ENCODE results near the gene XPC. TPM values are rescaled to one million over a fixed set of nuclear protein-coding genes. Genes with fewer than 3 reads are reported as not detected.
A peak's percentile ranks its signal among the peaks of the same experiment; 100 is the strongest.

Gene XPC
- total and polyA plus RNA-seq, 2 donors (not counting 3 experiments of a cell fraction or from before 2014, with no cell fraction given), result 11.9 to 36.8 TPM

- POLR2A ChIA-PET, result interaction anchor here (0.7 kb wide), 1 partner anchor 338 kb away, joined by 4 read pairs; no protein-coding TSS in a partner anchor
- Histone ChIP-seq H3K9me1 (replicated peaks; ENCODE audit: control insufficient read depth, extremely low read depth, insufficient read depth, low read length) (no peaks in the 10 kb centered on the region), H3K79me2 (ENCODE audit: control insufficient read depth, insufficient read depth, low read length) (no peaks in the 10 kb centered on the region), H4K20me1 (replicated peaks; ENCODE audit: control insufficient read depth, extremely low read depth, insufficient read depth, low read length) (no peaks in the 10 kb centered on the region), H3K27ac (ENCODE audit: insufficient read depth, low read depth, low read length) (no peak overlapping the region), H2AFZ (ENCODE audit: low read depth, low read length) (no peak overlapping the region), H3K36me3 (ENCODE audit: control insufficient read depth in 2 of 2, extremely low read depth in 1 of 2, insufficient read depth in 2 of 2, low read length in 2 of 2) (peaks cover 0 to 12% of the 10 kb centered on the region in 2 experiments), H3K9ac (replicated peaks; ENCODE audit: extremely low read depth, insufficient read depth, low read length) (no peak overlapping the region), H3K27me3 (ENCODE audit: control insufficient read depth in 2 of 2, insufficient read depth in 2 of 2, low read length in 2 of 2) (no peaks in the 10 kb centered on the region), H3K9me3 (replicated peaks; ENCODE audit: control insufficient read depth, insufficient read depth, low read length) (no peaks in the 10 kb centered on the region), H3K4me2 (ENCODE audit: insufficient read depth, low read length) (no peak overlapping the region), H3K4me1 (ENCODE audit: control insufficient read depth, extremely low read depth, insufficient read depth, low read length) (no peaks in the 10 kb centered on the region), H3K4me3 (replicated peaks in 1 of 3; ENCODE audit: insufficient read depth in 1 of 3, low read depth in 1 of 3, low read length in 3 of 3) (no peak overlapping the region)
- dilution Hi-C loops (cut with MboI; ENCODE audit: extremely low pct_ligation_motif_present, low sequenced_read_pairs), result no loop called here
- BruUV-seq (replicated peaks), result no TSS peak
- intact Hi-C loops (cut with micrococcal nuclease), result loop anchor here (2.0 kb wide), 1 partner anchor 217 kb away; no protein-coding TSS in a partner anchor
- CTCF ChIA-PET, result interaction anchor here (1.2 to 2.1 kb wide), 6 partner anchors 10 to 459 kb away, joined by 3 to 23 read pairs (median 5); partner anchors contain the start of genes CHCHD4 and TMEM43
- DNase-seq (ENCODE audit: low read depth, low spot score) (no peak), FAIRE-seq (no peak)
- TF ChIP-seq CTCF (IDR thresholded peaks at IDR 0.05; ENCODE audit: extremely low read depth in 1 of 2, insufficient read depth in 1 of 2, low read depth in 1 of 2, low read length in 2 of 2), result peak in 1 of 2 donors; percentile 8
- TF ChIP-seq MAX (IDR thresholded peaks at IDR 0.05; ENCODE audit: insufficient read depth, insufficient read length), result no peak
Measured at GRCh38 chr3:14113965-14114635, 64.3 kb downstream of the XPC start.

GRCh38 chr3:14110699-14111098 lies 67.7 kb downstream of the XPC start:
- no peak overlapping the region for H2AFZ ChIP-seq (ENCODE audit: low read depth, low read length)

More at GRCh38 chr3:14110699-14111098, 67.7 kb downstream of the XPC start:
- H3K9ac ChIP-seq (replicated peaks; ENCODE audit: extremely low read depth, insufficient read depth, low read length), result no peak overlapping the region
- DNase-seq (ENCODE audit: low read depth, low spot score) (no peak), FAIRE-seq (no peak)
- no peak for TF ChIP-seq MYC (IDR thresholded peaks at IDR 0.05; ENCODE audit: low read depth, low read length)
- no peak for TF ChIP-seq MAX (IDR thresholded peaks at IDR 0.05; ENCODE audit: insufficient read depth, insufficient read length)
- TF ChIP-seq CTCF (IDR thresholded peaks at IDR 0.05; ENCODE audit: extremely low read depth in 1 of 2, insufficient read depth in 1 of 2, low read depth in 1 of 2, low read length in 2 of 2), result no peak
- TF ChIP-seq GATA2 (IDR thresholded peaks at IDR 0.05; ENCODE audit: insufficient read depth, insufficient read length, low read depth, low read length), result no peak
- TF ChIP-seq JUN (IDR thresholded peaks at IDR 0.05; ENCODE audit: borderline replicate concordance, insufficient read depth, insufficient read length, low read depth), result no peak
- no peak for TF ChIP-seq EZH2 (IDR thresholded peaks at IDR 0.05; ENCODE audit: borderline replicate concordance, low read depth, low read length, severe bottlenecking)
- no peak for TF ChIP-seq POLR2AphosphoS5 (IDR thresholded peaks at IDR 0.05; ENCODE audit: insufficient read depth, low read depth, low read length)
- no TSS peak for BruUV-seq (replicated peaks)
- no peaks in the 10 kb centered on the region for H3K27me3 ChIP-seq (ENCODE audit: control insufficient read depth in 2 of 2, insufficient read depth in 2 of 2, low read length in 2 of 2)
- no peaks in the 10 kb centered on the region for H3K79me2 ChIP-seq (ENCODE audit: control insufficient read depth, insufficient read depth, low read length)
- peaks cover 0 to 6% of the 10 kb centered on the region in 2 experiments for H3K36me3 ChIP-seq (ENCODE audit: control insufficient read depth in 2 of 2, extremely low read depth in 1 of 2, insufficient read depth in 2 of 2, low read length in 2 of 2)
- no peak overlapping the region for H3K27ac ChIP-seq (ENCODE audit: insufficient read depth, low read depth, low read length)
- ChIA-PET POLR2A (no interaction called here), CTCF (interaction anchor here (2.0 kb wide), 1 partner anchor 214 kb away, joined by 5 read pairs; no protein-coding TSS in a partner anchor)
- intact Hi-C loops (cut with micrococcal nuclease) (no loop called here), dilution Hi-C loops (cut with MboI; ENCODE audit: extremely low pct_ligation_motif_present, low sequenced_read_pairs) (no loop called here)
- no peaks in the 10 kb centered on the region for H4K20me1 ChIP-seq (replicated peaks; ENCODE audit: control insufficient read depth, extremely low read depth, insufficient read depth, low read length)
- H3K4me2 ChIP-seq (ENCODE audit: insufficient read depth, low read length), result no peak overlapping the region
- no peak overlapping the region for H3K4me3 ChIP-seq (replicated peaks in 1 of 3; ENCODE audit: insufficient read depth in 1 of 3, low read depth in 1 of 3, low read length in 3 of 3)
- no peaks in the 10 kb centered on the region for H3K4me1 ChIP-seq (ENCODE audit: control insufficient read depth, extremely low read depth, insufficient read depth, low read length)
- no peaks in the 10 kb centered on the region for H3K9me1 ChIP-seq (replicated peaks; ENCODE audit: control insufficient read depth, extremely low read depth, insufficient read depth, low read length)
- H3K9me3 ChIP-seq (replicated peaks; ENCODE audit: control insufficient read depth, insufficient read depth, low read length), result no peaks in the 10 kb centered on the region

All from endothelial cell of umbilical vein (primary cell).